Ishikawa (cell line): ENCODE measurements around the gene CCSAP.

Experiments
- CREB1 ChIP-seq: IDR thresholded peaks from 2 replicates; pipeline ENCODE4 v1.6.1; 2012; ENCODE audit warnings: low read depth
- EGR1 ChIP-seq: IDR thresholded peaks from 2 replicates; pipeline ENCODE4 v1.6.1; 2012
- FOXM1 ChIP-seq: IDR thresholded peaks from 2 replicates; pipeline ENCODE4 v1.6.1; 2012; ENCODE audit warnings: low read depth, borderline replicate concordance
- NFIC ChIP-seq: IDR thresholded peaks from 2 replicates; pipeline ENCODE4 v1.6.1; 2012
- RAD21 ChIP-seq: IDR thresholded peaks from 2 replicates; pipeline ENCODE4 v1.6.1; 2012; ENCODE audit warnings: low read depth
- TAF1 ChIP-seq: IDR thresholded peaks from 2 replicates; pipeline ENCODE4 v1.6.1; 2012; ENCODE audit warnings: low read depth, mild to moderate bottlenecking
- USF1 ChIP-seq: IDR thresholded peaks from 2 replicates; pipeline ENCODE4 v1.6.1; 2012
- YY1 ChIP-seq: IDR thresholded peaks from 2 replicates; pipeline ENCODE4 v1.6.1; 2012; ENCODE audit warnings: low read depth
- TF ChIP-seq, protein P1 (sequence below): IDR thresholded peaks from 2 replicates; pipeline ENCODE4 v1.6.1; 2012; ENCODE audit warnings: low read depth, mild to moderate bottlenecking
- TF ChIP-seq, protein P2 (sequence below): IDR thresholded peaks from 2 replicates; pipeline ENCODE4 v1.6.1; 2012

DNA sequence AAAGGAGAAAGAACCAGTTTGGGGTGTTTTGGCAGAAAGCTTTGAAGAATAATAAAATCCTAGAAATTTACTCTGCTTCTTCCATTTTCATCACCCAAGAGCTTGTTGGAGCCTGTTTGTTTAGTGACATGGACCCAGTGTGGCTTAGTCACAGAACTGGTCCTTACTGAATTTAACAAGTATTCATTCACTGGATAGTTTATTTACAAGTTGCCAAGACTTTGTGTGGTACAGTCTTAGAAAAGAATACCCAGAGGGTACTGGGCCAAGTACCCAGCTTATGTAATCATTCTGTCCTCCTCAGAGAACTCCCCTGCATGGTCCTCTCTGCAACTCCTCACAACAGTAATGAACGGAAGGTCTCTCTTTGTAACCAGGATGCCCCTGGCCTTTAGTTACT, 55.6 kb downstream of the CCSAP start:
- TF ChIP-seq, protein P1, sequence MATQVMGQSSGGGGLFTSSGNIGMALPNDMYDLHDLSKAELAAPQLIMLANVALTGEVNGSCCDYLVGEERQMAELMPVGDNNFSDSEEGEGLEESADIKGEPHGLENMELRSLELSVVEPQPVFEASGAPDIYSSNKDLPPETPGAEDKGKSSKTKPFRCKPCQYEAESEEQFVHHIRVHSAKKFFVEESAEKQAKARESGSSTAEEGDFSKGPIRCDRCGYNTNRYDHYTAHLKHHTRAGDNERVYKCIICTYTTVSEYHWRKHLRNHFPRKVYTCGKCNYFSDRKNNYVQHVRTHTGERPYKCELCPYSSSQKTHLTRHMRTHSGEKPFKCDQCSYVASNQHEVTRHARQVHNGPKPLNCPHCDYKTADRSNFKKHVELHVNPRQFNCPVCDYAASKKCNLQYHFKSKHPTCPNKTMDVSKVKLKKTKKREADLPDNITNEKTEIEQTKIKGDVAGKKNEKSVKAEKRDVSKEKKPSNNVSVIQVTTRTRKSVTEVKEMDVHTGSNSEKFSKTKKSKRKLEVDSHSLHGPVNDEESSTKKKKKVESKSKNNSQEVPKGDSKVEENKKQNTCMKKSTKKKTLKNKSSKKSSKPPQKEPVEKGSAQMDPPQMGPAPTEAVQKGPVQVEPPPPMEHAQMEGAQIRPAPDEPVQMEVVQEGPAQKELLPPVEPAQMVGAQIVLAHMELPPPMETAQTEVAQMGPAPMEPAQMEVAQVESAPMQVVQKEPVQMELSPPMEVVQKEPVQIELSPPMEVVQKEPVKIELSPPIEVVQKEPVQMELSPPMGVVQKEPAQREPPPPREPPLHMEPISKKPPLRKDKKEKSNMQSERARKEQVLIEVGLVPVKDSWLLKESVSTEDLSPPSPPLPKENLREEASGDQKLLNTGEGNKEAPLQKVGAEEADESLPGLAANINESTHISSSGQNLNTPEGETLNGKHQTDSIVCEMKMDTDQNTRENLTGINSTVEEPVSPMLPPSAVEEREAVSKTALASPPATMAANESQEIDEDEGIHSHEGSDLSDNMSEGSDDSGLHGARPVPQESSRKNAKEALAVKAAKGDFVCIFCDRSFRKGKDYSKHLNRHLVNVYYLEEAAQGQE: no peak
- no peak for TF ChIP-seq RAD21
- no peak for TF ChIP-seq USF1
- TF ChIP-seq, protein P2, sequence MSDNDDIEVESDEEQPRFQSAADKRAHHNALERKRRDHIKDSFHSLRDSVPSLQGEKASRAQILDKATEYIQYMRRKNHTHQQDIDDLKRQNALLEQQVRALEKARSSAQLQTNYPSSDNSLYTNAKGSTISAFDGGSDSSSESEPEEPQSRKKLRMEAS: no peak
- no peak for TF ChIP-seq EGR1
- no peak for TF ChIP-seq YY1
- no peak for TF ChIP-seq TAF1
- TF ChIP-seq NFIC: no peak
- no peak for TF ChIP-seq FOXM1
- no peak for TF ChIP-seq CREB1
